ENCODE measurements around the gene POTEJ. TPM values are rescaled to one million over a fixed set of nuclear protein-coding genes. Genes with fewer than 3 reads are reported as not detected.
"Not testable (repeated sequence)": the region's sequence is repeated elsewhere in the genome, so short reads cannot be mapped to it uniquely, and the experiment has no call there.

POTEJ gene
- polyA plus RNA-seq, 1 donor from 2014 or later, result not detected

GRCh38 chr2:130596757-130597156 lies 14.5 kb upstream of the POTEJ start:
- not testable (repeated sequence) for H3K27me3 Mint-ChIP-seq, H3K4me1 Mint-ChIP-seq, H3K36me3 Mint-ChIP-seq, H3K4me3 Mint-ChIP-seq, H3K27ac Mint-ChIP-seq, H3K9me3 Mint-ChIP-seq

- not testable (repeated sequence) for H3K27me3 Mint-ChIP-seq, H3K9me3 Mint-ChIP-seq, H3K27ac Mint-ChIP-seq, H3K36me3 Mint-ChIP-seq, H3K4me3 Mint-ChIP-seq, H3K4me1 Mint-ChIP-seq
Observed at GRCh38 chr2:130597994-130598393, 13.2 kb upstream of the POTEJ start.

- H3K4me1 Mint-ChIP-seq, H3K27ac Mint-ChIP-seq, H3K4me3 Mint-ChIP-seq, H3K27me3 Mint-ChIP-seq, H3K9me3 Mint-ChIP-seq, H3K36me3 Mint-ChIP-seq: not testable (repeated sequence)
Observed at GRCh38 chr2:130598463-130598862, 12.8 kb upstream of the POTEJ start.

GRCh38 chr2:130599393-130599792 lies 11.8 kb upstream of the POTEJ start, which contains the start of gene CFC1:
Gene CFC1, minus strand, starts transcription at chr2:130599575. Its CDS starts 288 bp downstream, at chr2:130599287.
- H3K27ac Mint-ChIP-seq, H3K27me3 Mint-ChIP-seq, H3K9me3 Mint-ChIP-seq, H3K4me3 Mint-ChIP-seq, H3K4me1 Mint-ChIP-seq, H3K36me3 Mint-ChIP-seq: not testable (repeated sequence)

GRCh38 chr2:130599926-130600325 lies 11.3 kb upstream of the POTEJ start:
- not testable (repeated sequence) for H3K36me3 Mint-ChIP-seq, H3K4me3 Mint-ChIP-seq, H3K27me3 Mint-ChIP-seq, H3K27ac Mint-ChIP-seq, H3K4me1 Mint-ChIP-seq, H3K9me3 Mint-ChIP-seq

GRCh38 chr2:130601648-130602302 lies 9.5 kb upstream of the POTEJ start:
- H3K4me1 Mint-ChIP-seq, H3K27me3 Mint-ChIP-seq, H3K27ac Mint-ChIP-seq, H3K4me3 Mint-ChIP-seq, H3K9me3 Mint-ChIP-seq, H3K36me3 Mint-ChIP-seq: not testable (repeated sequence)

GRCh38 chr2:130608276-130609001 lies 2.8 kb upstream of the POTEJ start:
- H3K27me3 Mint-ChIP-seq, H3K36me3 Mint-ChIP-seq, H3K9me3 Mint-ChIP-seq, H3K27ac Mint-ChIP-seq, H3K4me3 Mint-ChIP-seq, H3K4me1 Mint-ChIP-seq: not testable (repeated sequence)

- H3K9me3 Mint-ChIP-seq, H3K27ac Mint-ChIP-seq, H3K36me3 Mint-ChIP-seq, H3K27me3 Mint-ChIP-seq, H3K4me3 Mint-ChIP-seq, H3K4me1 Mint-ChIP-seq: not testable (repeated sequence)
Observed at GRCh38 chr2:130609002-130609920, 2.0 kb upstream of the POTEJ start.

GRCh38 chr2:130610486-130610885 lies 754 bp upstream of the POTEJ start:
- H3K4me1 Mint-ChIP-seq, H3K9me3 Mint-ChIP-seq, H3K27ac Mint-ChIP-seq, H3K4me3 Mint-ChIP-seq, H3K27me3 Mint-ChIP-seq, H3K36me3 Mint-ChIP-seq: not testable (repeated sequence)

- H3K36me3 Mint-ChIP-seq, H3K4me1 Mint-ChIP-seq, H3K27ac Mint-ChIP-seq, H3K9me3 Mint-ChIP-seq, H3K4me3 Mint-ChIP-seq, H3K27me3 Mint-ChIP-seq: not testable (repeated sequence)
Observed at GRCh38 chr2:130628784-130629475, 17.7 kb downstream of the POTEJ start.

- not testable (repeated sequence) for H3K4me3 Mint-ChIP-seq, H3K27ac Mint-ChIP-seq, H3K27me3 Mint-ChIP-seq, H3K4me1 Mint-ChIP-seq, H3K36me3 Mint-ChIP-seq, H3K9me3 Mint-ChIP-seq
Observed at GRCh38 chr2:130638973-130639372, 27.7 kb downstream of the POTEJ start.

- not testable (repeated sequence) for H3K27me3 Mint-ChIP-seq, H3K9me3 Mint-ChIP-seq, H3K36me3 Mint-ChIP-seq, H3K4me3 Mint-ChIP-seq, H3K4me1 Mint-ChIP-seq, H3K27ac Mint-ChIP-seq
Observed at GRCh38 chr2:130641688-130642087, 30.4 kb downstream of the POTEJ start.

- H3K27ac Mint-ChIP-seq, H3K4me3 Mint-ChIP-seq, H3K9me3 Mint-ChIP-seq, H3K36me3 Mint-ChIP-seq, H3K27me3 Mint-ChIP-seq, H3K4me1 Mint-ChIP-seq: not testable (repeated sequence)
Observed at GRCh38 chr2:130649285-130649684, 38.0 kb downstream of the POTEJ start.

GRCh38 chr2:130664506-130664905 lies 53.3 kb downstream of the POTEJ start:
- not testable (repeated sequence) for H3K27me3 Mint-ChIP-seq, H3K27ac Mint-ChIP-seq, H3K4me1 Mint-ChIP-seq, H3K9me3 Mint-ChIP-seq, H3K4me3 Mint-ChIP-seq, H3K36me3 Mint-ChIP-seq

- H3K4me1 Mint-ChIP-seq, H3K36me3 Mint-ChIP-seq, H3K27ac Mint-ChIP-seq, H3K4me3 Mint-ChIP-seq, H3K9me3 Mint-ChIP-seq, H3K27me3 Mint-ChIP-seq: not testable (repeated sequence)
Observed at GRCh38 chr2:130665596-130665995, 54.4 kb downstream of the POTEJ start.
